GM19238 (cell line): ENCODE measurements around the gene MEF2A.
A peak's percentile ranks its signal among the peaks of the same experiment; 100 is the strongest.

Experiments used
- DNase-seq: peaks from one replicate; pipeline ENCODE4 v3.0.0; 2011; ENCODE audit warnings: low spot score; ENCODE audit not compliant: insufficient read length

Gene MEF2A

DNA sequence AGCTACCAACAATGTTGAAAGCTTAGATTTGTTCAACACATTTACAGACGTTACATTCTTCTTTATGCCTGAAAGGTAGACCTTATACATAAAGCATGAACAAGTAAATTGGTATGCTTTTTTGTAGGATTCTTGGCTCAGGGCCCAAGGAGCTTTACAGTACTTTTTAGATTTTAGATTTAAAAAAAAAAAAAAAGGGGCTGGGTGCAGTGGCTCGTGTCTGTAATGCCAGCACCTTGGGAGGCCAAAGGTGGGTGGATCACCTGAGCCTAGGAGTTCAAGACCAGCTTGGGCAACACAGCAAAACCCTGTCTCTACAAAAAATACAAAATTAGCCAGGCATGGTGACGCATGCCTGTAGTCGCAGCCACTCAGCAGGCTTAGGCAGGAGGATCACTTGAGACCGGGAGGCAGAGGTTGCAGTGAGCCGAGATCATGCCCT, 39.7 kb downstream of the MEF2A start:
- no peak for DNase-seq

DNA sequence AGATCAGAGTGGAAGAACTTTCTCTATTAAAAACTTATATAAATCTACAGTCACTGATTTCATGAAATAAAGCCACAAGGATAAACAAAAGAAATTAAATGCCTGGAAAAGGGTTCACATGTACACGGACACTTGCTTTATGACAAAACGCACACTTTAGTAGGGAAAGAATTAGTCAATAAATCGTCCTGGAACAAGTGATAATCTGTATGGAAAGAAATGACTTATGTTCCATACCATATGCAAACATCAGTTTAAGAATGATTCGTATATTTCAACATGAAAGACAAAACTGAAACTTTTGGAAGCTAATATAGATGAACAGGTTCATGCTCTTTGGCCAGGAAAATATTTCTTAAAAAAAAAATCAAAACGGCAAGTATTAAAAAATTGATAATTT, 40.2 kb downstream of the MEF2A start:
- no peak for DNase-seq

DNA sequence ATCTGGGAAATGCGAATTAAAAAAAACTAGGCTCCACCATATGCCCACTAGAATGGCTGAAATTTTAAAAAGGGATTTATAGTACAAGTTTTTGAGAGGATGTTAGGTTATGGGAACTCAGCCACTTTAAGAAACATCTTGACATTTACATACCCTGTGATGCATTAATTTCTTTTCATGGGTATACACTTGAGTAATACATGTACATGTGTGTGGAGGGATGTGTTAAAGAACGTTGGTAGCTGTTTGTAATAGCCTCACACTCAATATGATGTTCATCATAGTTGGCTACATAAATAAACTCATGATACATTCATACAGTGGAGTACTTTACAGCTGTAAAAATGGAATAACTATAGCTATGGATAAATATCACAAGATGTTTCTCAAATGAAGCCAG, 40.9 kb downstream of the MEF2A start:
- no peak for DNase-seq

DNA sequence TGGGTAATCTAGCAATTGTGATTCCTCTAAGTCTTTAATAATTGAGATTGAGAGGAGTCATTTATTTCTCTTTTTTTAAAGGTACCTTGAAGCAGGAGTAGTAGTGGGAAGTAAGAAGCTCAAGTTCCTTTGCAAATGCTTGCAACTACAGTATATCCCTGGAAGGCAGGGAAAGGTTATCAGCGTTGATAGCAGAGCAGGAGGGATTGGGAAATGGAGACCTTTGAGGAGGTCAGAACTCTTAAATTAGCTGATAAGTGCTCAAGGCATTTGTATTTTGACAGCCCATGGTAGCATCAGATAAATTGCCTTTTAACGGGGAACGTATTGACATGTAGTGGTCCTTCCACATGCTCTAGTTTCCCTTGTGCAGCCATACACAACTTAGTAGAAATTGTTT, 47.7 kb downstream of the MEF2A start:
- DNase-seq = no peak

DNA sequence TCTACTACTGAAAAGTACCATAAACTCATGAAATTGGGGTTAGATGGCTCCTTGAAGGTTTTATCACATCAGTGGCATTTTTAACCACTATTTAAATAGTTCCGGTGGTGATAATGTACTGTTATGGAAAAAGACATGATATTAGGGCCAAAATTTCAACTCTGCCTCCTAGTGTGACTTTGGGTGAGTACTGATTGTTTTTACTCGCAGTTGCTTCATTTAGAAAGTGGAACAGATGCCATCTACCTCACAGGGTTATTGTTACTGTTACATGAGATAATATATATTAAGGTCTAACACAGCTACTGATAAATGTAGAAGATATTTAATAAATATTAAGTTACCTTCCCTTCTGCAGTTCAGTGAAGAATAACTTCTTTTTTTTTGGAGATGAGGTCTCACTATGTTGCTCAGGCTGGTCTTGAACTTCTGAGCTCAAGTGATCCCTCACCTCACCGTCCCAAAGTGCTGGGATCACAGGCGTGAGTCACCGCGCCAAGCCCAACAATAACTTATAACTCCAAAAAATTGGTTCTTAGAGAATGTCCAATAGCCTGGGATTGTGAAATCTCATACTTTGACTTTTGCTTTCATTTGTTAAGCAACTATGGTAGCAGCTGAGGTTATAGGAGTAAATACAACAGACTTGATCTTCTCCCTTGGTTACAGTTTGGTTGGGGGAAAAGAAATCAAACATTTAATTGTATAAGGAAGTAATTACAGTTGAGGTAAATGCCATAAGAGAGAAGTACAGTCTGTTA, 48.3 kb downstream of the MEF2A start:
- DNase-seq = no peak

DNA sequence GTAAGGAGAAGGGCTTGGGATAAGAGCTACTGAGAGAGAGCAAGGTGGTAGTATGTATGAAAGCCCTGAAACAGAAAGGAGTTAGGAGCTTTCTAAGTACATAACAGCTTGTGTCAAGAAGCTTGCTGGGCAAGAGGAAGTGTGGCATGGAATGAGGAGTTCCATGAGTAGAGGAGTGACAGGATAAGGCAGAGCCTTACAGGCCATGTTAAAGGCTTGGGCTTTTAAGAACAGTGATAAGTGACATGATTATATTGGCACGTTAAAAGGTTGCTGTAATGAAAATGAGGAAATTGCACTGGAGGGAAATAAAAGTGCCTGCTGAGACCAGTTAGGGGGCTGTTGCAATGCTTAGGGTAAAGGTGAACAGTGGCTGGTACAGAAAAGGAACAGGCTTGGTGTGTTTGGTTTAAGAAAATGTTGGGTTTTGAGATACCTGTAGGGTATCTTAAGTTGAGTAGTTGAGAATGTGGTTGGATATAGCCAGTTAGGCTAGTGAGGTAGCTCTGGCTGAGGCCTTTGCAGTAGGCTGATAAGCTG, 49.0 kb downstream of the MEF2A start:
- DNase-seq = no peak

DNA sequence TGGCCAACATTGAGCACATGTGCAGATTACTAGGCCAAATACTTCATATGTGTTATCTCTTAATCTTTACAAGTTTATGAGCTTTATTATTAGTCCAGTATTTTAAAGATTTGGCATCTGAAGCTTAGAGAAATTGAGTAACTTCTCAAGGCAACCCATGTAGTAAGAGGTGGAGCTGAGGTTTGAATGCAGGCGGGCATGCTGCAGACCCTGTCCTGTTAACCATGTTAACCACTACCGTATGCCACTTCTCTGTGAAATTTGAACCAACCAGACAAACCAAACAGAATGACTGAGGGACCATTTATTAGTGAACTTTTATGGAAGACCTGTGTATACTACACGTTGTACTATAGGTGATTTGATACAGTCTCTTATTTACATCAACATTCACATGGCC, 49.7 kb downstream of the MEF2A start:
- no peak for DNase-seq

DNA sequence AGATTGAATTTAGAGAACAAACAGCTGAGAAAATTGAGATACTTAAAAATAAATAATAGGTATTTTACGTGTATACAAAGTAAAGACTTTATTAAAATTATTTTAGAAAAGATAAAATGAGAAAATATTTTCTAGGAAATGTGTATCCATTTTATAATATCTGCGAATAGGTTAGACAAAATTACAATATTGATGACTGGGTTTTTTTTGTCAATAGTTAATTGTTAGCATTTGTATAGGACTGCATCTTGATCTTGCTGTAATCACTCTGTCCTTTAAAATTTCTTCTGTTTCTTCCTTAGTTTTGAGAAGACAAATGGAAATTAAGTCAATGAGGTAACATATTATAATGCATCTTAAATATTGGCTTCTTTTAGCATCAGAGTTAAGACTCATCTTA, 50.3 kb downstream of the MEF2A start:
- no peak for DNase-seq

DNA sequence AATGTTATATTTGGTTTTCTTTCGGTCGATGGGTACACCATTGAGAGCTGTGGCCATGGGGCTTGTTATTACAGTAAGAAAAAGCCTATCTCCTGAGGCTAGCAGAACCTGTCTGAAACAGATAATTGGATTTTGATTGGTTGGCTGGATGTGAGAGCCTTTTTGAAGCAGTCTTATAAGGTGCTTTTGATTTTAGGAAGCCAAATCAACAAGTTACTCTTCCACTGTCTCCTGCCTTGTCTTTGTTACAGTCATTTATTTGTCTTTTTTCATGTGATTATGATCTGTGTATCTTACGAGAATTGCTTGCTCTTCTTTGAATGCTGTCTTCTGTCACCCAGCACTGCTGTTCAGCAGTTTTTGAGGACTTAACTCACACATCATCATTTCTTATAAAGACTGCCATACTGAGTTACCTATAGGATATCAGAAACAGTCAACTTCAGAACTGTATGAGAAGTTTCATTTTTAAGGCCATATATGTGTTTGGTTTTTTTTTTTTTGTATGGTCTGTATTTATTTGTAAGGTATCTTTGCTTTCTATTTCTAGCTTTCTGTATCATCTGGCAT, 51.1 kb downstream of the MEF2A start:
- DNase-seq = no peak

DNA sequence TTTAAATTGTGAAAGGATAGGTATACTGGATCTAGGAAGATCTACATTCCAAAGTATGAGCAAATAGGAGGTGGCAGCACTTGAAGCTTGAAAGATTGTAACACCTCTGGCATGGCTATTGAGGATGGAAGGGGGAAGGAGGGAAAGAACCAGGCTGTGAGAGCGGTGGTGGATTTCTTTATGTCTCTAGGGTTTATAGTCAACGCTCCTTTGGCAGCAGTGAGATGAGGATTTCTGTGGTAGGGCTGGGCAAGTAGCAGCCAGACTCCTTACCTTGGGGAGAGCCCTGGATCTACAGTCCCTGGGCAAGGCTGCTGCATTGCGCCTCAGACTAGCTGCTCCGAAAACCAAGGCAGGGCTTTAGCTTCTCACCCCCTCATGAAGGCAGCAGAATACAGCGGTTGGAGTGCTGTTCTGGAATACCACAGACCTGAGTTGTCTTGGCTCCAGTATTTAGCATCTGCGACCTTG, 53.2 kb downstream of the MEF2A start:
- no peak for DNase-seq

DNA sequence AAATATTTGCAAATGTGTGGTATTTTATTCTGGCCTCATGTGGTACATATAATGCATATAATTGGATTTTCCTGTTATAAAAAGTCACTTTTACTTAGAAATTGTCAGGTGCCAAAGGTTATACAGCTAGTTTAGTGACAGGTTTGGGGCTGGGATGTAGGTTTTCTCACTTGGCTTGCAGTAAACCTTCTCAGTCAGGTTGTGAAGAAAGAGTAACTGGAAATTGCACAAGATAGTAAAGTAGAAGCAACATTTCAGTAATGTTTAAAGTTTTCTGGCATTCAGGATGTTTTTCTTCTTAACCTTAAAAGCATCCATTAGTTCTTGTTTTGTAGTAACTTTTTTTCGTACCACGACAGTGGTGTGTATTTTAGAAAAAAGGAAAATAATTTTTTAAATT, 53.9 kb downstream of the MEF2A start:
- no peak for DNase-seq

DNA sequence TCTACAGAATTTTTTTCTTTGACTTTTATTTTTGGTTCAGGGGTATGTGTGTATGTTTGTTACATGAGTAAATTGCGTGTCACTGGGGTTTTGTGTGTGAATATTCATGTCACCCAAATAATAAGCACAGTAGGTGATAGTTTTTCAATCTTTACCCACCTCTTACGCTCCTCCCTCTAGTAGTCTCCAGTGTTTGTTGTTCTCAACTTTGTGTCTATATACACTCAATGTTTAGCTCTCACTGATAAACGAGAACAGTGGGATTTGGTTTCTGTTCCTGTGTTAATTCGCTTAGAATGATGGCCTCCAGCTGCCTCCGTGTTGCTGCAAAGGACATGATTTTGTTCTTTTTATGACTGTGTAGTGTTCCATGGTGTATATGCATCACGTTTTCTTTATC, 54.4 kb downstream of the MEF2A start:
- DNase-seq = no peak

DNA sequence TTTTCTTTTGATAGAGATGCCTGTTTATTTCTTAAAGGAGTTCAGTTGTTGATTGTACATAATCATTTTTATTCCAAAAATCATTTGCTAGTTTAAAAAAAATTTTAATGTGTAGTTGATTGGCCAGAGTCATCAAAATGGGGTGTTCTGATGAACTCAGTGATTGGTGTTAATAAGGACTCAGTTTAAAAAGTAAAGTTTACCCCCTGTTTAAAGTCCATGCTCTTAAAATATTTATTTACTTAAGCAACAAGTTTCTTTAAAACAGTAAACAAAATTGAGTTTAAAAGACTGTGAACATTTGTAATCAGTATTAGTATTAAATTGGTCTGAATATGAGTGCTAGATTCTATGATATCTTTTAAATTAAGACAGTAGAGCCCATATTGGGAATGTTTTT, 56.0 kb downstream of the MEF2A start:
- no peak for DNase-seq

DNA sequence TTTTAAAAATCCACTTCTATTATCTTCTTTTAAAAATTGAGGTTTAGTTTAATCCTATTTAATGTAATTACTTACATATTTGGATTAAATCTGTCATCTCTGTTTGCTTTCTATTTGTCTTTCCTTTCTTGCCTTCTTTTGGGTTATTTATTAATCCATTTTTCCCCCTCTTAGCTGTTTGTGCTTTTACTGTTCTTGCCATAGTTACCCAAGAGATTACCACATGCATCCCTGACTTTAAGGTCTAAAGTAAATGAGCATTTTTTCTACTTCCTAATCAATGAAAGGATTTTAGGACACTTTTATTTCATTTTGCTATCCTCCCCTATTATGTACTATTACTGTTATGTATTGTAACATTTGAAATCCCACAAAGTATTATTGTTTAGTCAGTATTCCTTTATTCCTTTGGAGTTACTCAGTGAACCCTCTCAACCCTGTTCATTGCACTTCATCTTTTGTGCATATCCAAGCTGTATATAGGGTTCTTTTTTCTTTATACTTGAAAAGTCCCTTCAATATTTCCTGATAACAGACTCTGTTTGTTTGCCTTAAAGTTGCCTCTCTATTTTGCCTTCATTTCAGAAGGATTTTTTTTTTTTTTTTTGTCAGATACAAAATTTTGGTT, 62.7 kb downstream of the MEF2A start:
- no peak for DNase-seq

DNA sequence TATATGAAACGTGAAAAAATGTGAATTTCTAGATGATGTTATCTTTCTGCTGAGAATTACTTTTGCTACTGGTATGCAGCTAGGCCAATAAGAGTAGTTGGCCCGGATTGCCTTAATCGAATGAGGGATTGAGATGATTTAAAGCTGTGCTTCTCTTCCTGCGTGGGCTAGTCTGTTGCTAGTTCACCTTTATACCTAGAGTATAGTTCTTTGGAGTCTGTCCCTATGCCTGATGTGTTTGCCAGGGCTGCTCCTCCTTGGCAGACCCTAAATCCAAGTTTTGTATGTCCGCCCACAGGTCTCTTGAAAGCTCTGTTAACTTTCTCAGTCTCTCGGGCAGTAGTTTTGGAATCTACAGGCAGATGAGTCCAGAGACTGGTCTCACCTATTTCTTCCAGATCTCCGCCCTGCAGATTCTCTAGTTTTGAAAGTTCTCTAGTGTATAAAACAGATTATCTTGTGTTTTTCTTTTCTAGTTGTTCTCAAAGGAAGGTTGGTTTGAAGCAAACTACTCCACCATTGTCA, 64.9 kb downstream of the MEF2A start:
- DNase-seq = no peak

DNA sequence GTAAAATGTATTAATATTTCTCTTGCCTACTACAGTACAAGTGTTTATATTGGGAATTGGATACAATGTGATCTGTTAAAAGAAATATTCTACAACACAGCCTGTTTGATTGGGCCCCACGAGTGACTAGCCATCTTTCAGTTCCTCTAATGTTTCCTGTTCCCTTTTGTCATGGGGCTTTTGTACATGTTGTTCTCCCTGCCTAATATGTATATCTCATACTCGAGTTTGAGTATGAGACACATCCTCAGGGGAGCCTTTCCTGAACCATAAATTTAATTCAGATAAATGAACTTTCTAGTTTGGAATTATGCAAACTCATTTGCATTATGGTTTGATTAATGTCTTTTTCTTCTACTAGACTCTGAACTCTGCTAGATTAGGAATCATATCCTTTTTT, 65.5 kb downstream of the MEF2A start:
- peak; percentile 19 for DNase-seq

DNA sequence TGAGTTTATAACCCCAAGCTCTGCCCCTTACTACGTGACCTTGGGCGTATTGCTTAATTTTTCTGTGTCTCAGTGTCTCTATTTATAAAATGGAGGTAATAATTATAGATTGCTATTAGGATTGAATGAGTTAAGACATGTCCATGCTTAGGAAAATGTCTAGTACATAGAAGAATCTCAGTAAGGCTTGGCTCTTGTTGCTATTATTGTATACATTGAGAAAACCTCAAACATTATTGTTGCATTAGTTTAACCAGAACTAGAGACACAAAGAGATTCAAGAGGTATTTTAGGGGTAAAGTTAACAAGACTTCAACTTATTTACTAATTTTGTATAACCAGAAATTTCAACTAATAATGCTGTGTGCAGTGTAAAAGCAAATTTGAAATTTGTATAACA, 66.7 kb downstream of the MEF2A start:
- DNase-seq = no peak

DNA sequence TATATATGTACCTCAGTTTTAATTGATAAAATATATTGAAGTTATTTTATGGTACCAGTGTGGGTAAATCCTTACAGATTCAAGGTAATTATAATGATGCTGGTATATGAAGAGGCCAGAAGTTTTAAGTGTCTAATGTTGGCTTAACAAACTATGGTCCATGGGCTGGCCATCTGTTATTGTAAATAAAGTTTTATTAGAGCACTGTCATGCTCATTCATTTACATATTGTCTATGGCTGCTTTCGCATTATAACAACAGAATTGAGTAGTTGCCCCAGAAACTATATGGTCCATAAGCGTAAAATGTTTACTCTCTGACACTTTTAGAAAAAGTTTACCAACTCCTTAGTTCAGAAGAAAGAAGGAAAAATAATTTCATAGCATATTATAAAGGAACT, 67.9 kb downstream of the MEF2A start:
- DNase-seq = no peak

DNA sequence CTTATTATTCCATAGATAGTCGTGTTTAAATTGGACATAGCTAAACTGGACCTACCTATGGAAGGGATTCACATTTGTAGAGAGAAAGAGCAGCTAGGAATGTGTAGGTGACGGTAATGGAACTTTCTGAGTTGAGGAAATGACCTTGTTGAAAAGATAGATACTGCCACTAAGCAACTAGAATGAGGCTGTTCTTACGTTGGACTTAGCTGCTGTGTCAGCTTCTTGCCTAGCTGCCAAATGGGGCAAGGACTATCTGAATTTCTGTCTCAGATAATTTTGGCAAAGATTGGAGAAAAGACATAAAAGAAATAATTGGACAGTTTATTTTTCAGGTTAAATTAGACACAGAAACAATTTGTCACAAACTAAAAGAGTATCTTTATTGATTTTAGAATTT, 68.8 kb downstream of the MEF2A start:
- no peak for DNase-seq

DNA sequence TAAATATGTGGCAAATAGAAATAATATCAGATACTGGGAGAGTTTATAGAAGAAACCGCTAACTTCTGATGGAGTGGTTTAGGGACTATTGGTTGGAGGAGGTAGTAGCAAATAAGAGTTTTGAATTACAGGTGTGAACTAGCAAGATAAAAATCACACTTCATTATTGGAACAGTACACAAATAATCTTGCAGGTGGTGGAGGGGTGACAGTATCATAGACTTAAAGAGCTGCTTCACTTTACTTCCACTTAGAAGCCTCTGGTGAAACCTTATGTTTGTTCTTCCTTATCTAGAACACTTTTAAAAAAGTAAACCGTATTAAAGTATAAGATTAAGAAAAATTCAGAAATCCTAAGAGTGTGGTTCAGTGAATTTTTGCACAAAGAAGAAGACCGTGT, 69.4 kb downstream of the MEF2A start:
- DNase-seq = no peak

DNA sequence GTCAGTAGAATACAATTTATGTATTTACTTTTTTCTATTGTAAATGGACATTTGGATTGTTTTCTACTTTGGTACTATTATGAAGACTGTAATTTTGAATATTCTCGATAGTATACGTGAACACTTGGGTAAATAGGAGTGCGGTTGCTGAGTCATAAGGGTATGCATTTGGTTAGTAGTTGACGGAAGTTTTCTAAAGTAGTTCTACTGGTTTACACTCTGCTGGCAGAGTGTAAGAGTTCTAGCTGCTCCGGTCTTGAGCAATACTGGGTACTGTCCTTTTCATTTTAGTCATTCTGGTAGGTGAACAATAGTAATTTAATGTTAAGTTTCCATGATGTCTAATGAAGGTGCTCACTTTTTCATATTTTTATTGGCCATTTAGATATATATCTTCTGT, 70.0 kb downstream of the MEF2A start:
- no peak for DNase-seq

DNA sequence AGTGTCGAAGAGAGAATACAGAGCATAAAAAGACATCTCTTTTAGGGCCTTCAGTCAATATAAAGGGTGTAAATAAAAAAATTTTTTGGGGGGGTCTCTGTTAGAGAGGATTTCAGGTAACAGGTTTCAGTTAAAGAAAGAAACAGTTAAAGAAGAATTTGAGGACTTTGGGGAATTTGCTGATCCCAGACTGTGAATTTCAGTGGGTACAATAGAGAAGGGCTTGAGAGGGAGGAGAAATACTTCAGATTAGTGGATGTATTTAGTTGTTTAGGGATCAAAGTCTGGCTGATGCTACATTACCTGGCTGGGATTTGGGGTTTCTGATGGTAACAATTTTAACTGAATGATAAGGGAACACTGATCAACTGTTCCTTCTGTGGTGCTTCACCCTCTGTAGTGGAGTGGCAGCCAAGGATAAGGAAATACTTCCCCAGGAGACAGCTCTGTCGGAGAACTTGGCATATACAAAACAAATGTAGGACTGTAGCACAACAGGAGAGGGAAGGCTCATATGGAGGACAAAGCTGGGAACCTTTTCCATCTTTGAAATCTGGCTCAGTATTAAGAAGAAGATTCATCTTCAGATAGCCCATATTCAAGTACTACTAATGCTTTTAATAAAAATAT, 79.2 kb downstream of the MEF2A start:
- no peak for DNase-seq
